Aorta (tissue), 5 donors: ENCODE data around the gene KRT79. TPM values are rescaled to one million over a fixed set of nuclear protein-coding genes. Genes with fewer than 3 reads are reported as not detected.

Experiments used
- ATAC-seq: fragments of 200-7000 bp; cut with Tn5 transposase; one replicate; pipeline ENCODE4 v1.9.1; 2022; ENCODE audit warnings: moderate library complexity; ENCODE audit not compliant: low FRiP score
- DNase-seq, 2 donors: peaks; one replicate each; pipeline ENCODE4 v3.0.0-alpha.2; 2020
- H3K27ac ChIP-seq, 2 donors: one replicate each; pipeline ENCODE4 v1.5.1; 2013; ENCODE audit warnings: low read length in 2 of 2, mild to moderate bottlenecking in 2 of 2, moderate library complexity in 2 of 2, control low read depth in 1 of 2, inconsistent platforms in 1 of 2, low read depth in 1 of 2
- H3K27me3 ChIP-seq, 2 donors: one replicate each; pipeline ENCODE4 v1.6.1; 2013; ENCODE audit warnings: control low read depth in 1 of 2, low read length in 1 of 2, mild to moderate bottlenecking in 1 of 2, moderate library complexity in 1 of 2; ENCODE audit not compliant: insufficient read depth in 2 of 2, control insufficient read depth in 1 of 2
- H3K36me3 ChIP-seq, 2 donors: one replicate each; pipeline ENCODE4 v1.6.1; 2013; ENCODE audit warnings: control low read depth in 1 of 2, low read length in 1 of 2, mild to moderate bottlenecking in 1 of 2; ENCODE audit not compliant: insufficient read depth in 2 of 2, control insufficient read depth in 1 of 2
- H3K4me1 ChIP-seq, 2 donors: one replicate each; pipeline ENCODE4 v1.6.1; 2013; ENCODE audit warnings: low read length in 2 of 2, control low read depth in 1 of 2, mild to moderate bottlenecking in 1 of 2, moderate library complexity in 1 of 2; ENCODE audit not compliant: insufficient read depth in 2 of 2, control insufficient read depth in 1 of 2
- H3K4me3 ChIP-seq, 2 donors: one replicate each; pipeline ENCODE4 v1.5.1; 2013; ENCODE audit warnings: low read length in 2 of 2, control low read depth in 1 of 2, mild to moderate bottlenecking in 1 of 2
- H3K9me3 ChIP-seq: one replicate; pipeline ENCODE4 v1.6.1; 2013; ENCODE audit warnings: mild to moderate bottlenecking, low read length; ENCODE audit not compliant: control insufficient read depth
- WGBS, 2 donors: extraction: QIAGEN DNeasy Blood & Tissue Kit; methylation state at CpG; one replicate each; pipeline ENCODE4 v1.1.7; 2013; 5-methylcytosine and 5-hydroxymethylcytosine counted together
- intact Hi-C, 2 donors: fragments of 100-400 bp; cut with DNase I; formaldehyde crosslinking; loops; one replicate each; pipeline versions ENCODE4 v1.14.2 to v1.15.0; 2022
- polyA plus RNA-seq, 2 donors: library from polyadenylated mRNA; stranded (reverse); fragments of 200-250 nt; gene quantifications; one replicate each; pipeline ENCODE4 v1.2.3, GENCODE V29; 2013
- total RNA-seq, 2 donors: library from RNA; stranded (reverse); fragmentation: NEBNext Ultra II Directional; extraction: Animal tissue kit (Norgen Biotek cat#: 25700); gene quantifications; one replicate each; pipeline ENCODE4 v1.2.1, GENCODE V29; 2021
- donor health status: healthy with polysubstance abuse.
- donor health status: Bipolar disorder and iron deficiency.
- donor health status: DM: no; HTN: no; CAD: no.
- donor health status: DM: no; HTN: no; CAD: no.
- donor health status: DM: yes; HTN: yes; CAD: no.

The KRT79 gene
- total and polyA plus RNA-seq, 4 donors = not detected

GRCh38 chr12:52812749-52813148, 21.4 kb downstream of the KRT79 start:
- DNase-seq (no peak), ATAC-seq (no peak)
- 73% methylated on average over 3 of the region's 3 CpGs for WGBS, 2 donors
- Histone ChIP-seq H3K9me3 (no peaks in the 10 kb centered on the region), H3K4me1 (no peaks in the 10 kb centered on the region), H3K27ac (no peak overlapping the region), H3K4me3 (no peak overlapping the region), H3K27me3 (no peaks in the 10 kb centered on the region), H3K36me3 (no peaks in the 10 kb centered on the region)
- intact Hi-C loops = no loop called here

- no peaks in the 10 kb centered on the region for H3K27me3 ChIP-seq
- WGBS, 2 donors = 80 to 81% methylated on average over 4 of the region's 4 CpGs
- H3K4me1 ChIP-seq = no peaks in the 10 kb centered on the region
- H3K36me3 ChIP-seq = no peaks in the 10 kb centered on the region
- H3K9me3 ChIP-seq = no peaks in the 10 kb centered on the region
- H3K4me3 ChIP-seq = no peak overlapping the region
- ATAC-seq (no peak), DNase-seq (no peak)
- no peak overlapping the region for H3K27ac ChIP-seq
- intact Hi-C loops = no loop called here
Observed at GRCh38 chr12:52812073-52812400, 22.1 kb downstream of the KRT79 start.

GRCh38 chr12:52811191-52812072, 22.7 kb downstream of the KRT79 start:
- Histone ChIP-seq H3K36me3 (no peaks in the 10 kb centered on the region), H3K4me1 (no peaks in the 10 kb centered on the region), H3K4me3 (no peak overlapping the region), H3K27me3 (no peaks in the 10 kb centered on the region), H3K9me3 (no peaks in the 10 kb centered on the region), H3K27ac (no peak overlapping the region)
- ATAC-seq (no peak), DNase-seq (no peak)
- 91 to 95% methylated on average over 9 of the region's 9 CpGs for WGBS, 2 donors
- intact Hi-C loops = no loop called here

- Histone ChIP-seq H3K36me3 (no peaks in the 10 kb centered on the region), H3K4me3 (no peak overlapping the region), H3K27ac (no peak overlapping the region), H3K4me1 (no peaks in the 10 kb centered on the region), H3K27me3 (no peaks in the 10 kb centered on the region), H3K9me3 (no peaks in the 10 kb centered on the region)
- no peak for ATAC-seq
- DNase-seq = no peak
- intact Hi-C loops = no loop called here
- 74 to 78% methylated on average over 5 of the region's 5 CpGs for WGBS, 2 donors
Observed at GRCh38 chr12:52810554-52810953, 23.6 kb downstream of the KRT79 start.

- ATAC-seq (no peak), DNase-seq (no peak)
- no peak overlapping the region for H3K4me3 ChIP-seq
- 90 to 92% methylated on average over 7 of the region's 7 CpGs for WGBS, 2 donors
- intact Hi-C loops = no loop called here
- no peaks in the 10 kb centered on the region for H3K36me3 ChIP-seq
- no peak overlapping the region for H3K27ac ChIP-seq
- no peaks in the 10 kb centered on the region for H3K27me3 ChIP-seq
- no peaks in the 10 kb centered on the region for H3K4me1 ChIP-seq
- no peaks in the 10 kb centered on the region for H3K9me3 ChIP-seq
Observed at GRCh38 chr12:52809166-52809565, 24.9 kb downstream of the KRT79 start.

DNA sequence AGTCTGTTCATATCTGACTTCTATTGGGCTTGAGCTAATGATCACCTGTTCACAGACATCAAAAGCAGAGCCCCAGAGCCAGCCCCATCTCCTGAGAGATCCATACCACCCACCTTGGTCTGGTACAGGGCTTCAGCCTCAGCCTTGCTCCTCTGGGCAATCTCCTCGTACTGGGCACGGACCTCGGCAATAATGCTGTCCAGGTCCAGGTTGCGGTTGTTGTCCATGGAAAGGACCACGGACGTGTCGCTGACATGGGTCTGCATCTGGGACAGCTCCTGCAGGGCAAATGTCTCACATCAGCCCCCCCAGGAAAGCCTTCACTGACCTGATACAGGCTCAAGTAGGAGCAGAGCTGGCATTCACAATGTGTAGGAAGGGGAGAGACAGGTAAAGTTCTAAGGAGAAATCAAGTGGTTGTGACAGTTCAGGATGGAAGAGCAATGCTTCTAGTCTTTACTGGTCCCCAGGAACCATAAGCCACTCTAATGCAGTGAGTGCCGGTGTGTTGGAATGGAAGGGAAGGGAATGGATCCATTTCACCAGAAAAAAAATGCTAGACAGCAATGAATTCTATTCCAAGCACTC, 25.4 kb downstream of the KRT79 start:
- Histone ChIP-seq H3K4me3 (no peak overlapping the region), H3K4me1 (no peaks in the 10 kb centered on the region), H3K27me3 (no peaks in the 10 kb centered on the region), H3K27ac (no peak overlapping the region), H3K9me3 (no peaks in the 10 kb centered on the region), H3K36me3 (no peaks in the 10 kb centered on the region)
- 94 to 95% methylated on average over 8 of the region's 8 CpGs for WGBS, 2 donors
- DNase-seq = no peak
- ATAC-seq = no peak
- intact Hi-C loops = no loop called here

- Histone ChIP-seq H3K27ac (no peak overlapping the region), H3K4me3 (no peak overlapping the region), H3K36me3 (no peaks in the 10 kb centered on the region), H3K9me3 (no peaks in the 10 kb centered on the region), H3K27me3 (no peaks in the 10 kb centered on the region), H3K4me1 (no peaks in the 10 kb centered on the region)
- 92% methylated on average over 16 of the region's 16 CpGs for WGBS, 2 donors
- DNase-seq (no peak), ATAC-seq (no peak)
- intact Hi-C loops = no loop called here
Observed at GRCh38 chr12:52807544-52808470, 26.3 kb downstream of the KRT79 start.

DNA sequence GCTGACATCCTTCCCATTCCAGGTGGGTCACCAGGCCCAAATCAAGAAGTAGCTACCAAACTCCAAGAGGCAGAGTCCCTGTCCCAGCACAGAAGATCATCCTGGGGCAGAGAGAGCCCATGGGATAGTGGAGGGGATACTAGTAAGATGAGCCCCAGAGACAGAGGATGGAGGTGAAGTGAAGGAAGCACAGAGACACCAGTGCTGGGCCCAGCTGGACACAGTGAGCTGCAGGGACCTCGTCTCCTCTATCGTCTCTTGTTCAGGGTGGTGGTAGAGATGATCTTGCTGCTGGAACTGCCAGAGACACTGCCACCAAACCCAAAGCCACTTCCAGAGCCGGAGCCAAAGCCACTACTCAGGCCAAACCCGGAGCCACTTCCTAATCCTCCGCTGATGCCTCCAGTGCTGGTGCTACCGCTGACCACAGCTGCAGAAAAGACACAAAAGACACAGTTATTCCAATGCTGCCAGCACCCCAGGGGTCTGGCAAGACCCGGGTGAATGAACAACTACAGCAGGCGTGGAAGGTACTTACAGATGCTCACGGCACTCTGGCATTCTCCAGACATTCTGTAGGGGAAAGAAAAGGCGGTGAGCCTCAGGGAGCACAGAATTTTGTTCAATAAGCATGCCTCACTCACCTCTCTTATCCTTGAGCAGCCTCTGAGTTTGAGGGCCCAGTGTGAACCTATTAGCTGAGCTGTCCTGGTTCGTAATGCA, 27.1 kb downstream of the KRT79 start:
- H3K36me3 ChIP-seq = no peaks in the 10 kb centered on the region
- H3K4me1 ChIP-seq = no peaks in the 10 kb centered on the region
- WGBS, 2 donors = 89 to 91% methylated on average over 11 of the region's 11 CpGs
- no peaks in the 10 kb centered on the region for H3K9me3 ChIP-seq
- H3K27ac ChIP-seq = no peak overlapping the region
- DNase-seq (no peak), ATAC-seq (no peak)
- no peaks in the 10 kb centered on the region for H3K27me3 ChIP-seq
- intact Hi-C loops = no loop called here
- H3K4me3 ChIP-seq = no peak overlapping the region
